Fibroblast of peridontal ligament (primary cell): ENCODE data around the gene OR6K2.

Experiments
- DNase-seq: peaks from one replicate; pipeline ENCODE4 v3.0.0-alpha.2; 2010; ENCODE audit errors: extremely low read depth

OR6K2 gene

DNA sequence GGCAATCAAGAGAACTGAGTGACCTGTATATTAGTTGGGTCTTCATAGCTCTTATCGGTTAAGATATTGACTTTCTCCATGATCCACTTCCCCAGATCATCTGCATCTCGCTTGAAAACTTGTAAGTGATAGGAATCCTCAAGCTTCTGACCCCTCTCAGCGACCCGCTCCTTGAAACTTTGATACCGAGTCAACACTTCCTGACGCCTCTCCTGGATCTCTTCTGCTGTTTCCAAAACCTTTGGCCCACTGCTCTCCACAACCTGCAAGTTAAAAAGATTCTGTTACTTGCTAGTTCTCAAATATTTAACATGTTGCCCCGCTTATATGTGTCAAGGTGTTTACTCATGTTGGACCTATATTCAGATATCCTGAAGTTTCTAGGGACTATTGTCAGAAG is 15.4 kb downstream of the OR6K2 start:
- no peak for DNase-seq

DNA sequence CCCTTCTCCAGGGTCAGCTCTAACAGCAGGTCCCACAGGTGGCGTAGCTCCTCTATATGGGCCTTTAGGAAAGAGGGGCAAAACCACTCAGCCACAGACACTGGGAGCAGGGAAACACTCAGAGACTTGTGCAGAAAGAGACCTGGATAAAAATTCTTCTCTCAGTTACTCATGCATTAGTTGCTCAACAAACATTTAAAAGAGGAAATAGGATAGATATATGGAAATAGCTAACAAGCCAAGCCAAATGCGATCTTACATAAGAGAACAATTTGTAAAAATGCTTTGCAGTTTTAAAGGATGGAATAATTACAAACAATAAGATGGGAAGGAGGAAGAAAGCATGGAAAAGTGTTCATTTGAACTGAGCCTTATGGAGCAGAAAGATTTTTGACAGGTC is 18.8 kb downstream of the OR6K2 start:
- no peak for DNase-seq

DNA sequence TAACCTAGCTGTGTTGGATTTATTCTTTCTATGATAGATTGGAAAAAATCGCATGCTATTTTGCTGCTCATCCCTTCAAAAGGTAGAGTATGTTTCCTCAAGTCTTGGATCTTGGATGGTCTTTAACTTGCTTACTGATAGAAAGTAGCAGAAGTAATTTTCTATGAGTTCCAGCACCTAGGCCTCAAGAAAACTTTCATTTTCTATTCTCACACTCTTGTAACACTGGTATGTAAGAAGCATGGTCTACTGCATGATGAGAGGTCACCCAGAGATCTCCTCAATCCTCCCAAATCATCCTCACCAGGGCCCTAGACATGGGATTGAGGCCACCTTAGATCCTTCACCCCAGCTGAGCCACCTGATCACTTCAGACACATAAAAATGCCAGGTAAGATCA is 21.2 kb downstream of the OR6K2 start:
- DNase-seq: no peak

DNA sequence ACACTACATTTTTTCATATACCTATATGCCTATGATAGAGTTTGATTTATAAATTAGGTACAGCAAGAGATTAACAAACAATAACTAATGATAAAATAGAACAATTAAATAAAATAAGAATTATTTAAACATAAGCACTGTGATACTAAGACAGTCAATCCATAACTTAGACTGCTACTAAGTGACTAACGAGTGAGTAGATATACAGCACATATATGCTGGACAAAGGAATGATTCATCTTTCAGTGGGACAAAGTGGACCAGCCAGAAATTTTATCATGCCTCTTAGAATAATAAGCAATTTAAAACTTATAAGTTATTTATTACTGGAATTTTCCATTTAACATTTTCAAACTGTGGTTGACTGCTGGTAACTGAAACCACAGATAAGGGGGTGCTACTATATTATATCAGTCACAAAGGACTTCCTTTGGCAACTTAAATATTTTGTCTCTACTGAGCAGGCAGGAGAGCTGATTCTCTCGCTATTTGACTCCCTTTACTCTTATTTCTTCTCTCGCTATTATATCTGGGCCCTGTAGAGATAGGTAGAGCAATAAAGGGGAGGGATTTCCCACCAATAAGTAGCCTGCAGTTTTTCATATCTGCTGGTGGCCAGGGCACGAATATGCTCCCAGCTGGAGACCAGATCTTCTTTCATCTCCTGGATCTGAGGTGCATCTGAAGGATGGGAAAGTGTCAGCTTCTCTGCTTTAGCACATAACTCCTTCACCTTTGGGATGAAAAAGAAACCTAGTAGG is 24.7 kb downstream of the OR6K2 start:
- DNase-seq: no peak

DNA sequence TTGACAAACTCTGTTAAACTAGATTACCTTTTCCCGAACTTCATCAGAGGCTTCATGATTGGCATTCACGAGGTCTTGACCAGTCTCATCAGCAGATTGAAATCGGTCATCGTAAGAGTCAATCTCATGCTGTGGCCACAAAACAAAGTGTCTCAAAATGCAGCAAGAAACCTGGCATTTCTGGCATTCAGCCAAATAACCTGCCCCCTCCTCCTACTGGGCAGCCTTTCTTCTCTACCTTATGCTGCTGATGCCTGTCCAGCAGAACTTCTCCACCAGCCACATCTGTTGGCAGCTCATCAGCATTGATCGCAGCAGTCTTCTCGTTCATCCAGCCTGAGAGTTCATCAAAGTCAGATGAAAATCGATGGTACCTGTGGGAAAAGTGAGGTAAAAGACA is 26.1 kb downstream of the OR6K2 start:
- no peak for DNase-seq

DNA sequence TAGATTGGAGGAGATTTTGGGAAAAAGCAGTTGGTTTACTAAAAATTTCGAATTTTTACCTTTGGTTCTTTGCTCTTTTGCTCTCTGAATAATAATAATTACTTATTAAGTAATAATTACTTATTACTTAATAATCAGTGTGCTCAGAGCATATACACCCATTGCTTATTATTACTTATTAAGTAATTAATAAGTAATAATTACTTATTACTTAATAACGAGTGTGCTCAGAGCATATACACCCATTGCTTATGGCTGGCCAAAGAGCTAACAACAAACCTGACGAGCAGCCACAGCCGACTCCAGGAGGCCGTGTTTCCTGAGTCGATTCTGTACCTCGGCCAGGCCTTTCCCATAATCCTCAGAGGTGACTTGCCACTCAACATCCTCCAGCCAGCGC is 34.4 kb downstream of the OR6K2 start:
- no peak for DNase-seq

DNA sequence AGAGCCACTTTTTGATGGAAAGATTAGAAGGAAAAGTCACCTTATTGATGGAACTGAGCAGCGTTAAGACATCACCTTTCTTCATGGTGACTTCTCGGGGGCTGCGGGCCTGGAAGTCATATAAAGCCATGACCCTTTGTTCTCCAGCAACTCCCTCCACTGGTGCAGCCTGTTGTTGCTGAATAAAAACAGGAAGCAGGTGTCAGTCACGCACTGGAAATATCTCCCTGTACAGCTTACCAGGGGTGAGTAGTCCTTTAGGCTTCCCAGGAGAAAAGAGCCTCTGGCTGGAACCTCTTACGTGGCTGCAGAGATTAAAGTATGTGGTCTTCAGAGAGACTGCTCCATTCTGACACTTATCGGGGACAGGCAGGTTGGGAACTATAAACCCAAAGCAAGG is 45.9 kb downstream of the OR6K2 start:
- DNase-seq: no peak

DNA sequence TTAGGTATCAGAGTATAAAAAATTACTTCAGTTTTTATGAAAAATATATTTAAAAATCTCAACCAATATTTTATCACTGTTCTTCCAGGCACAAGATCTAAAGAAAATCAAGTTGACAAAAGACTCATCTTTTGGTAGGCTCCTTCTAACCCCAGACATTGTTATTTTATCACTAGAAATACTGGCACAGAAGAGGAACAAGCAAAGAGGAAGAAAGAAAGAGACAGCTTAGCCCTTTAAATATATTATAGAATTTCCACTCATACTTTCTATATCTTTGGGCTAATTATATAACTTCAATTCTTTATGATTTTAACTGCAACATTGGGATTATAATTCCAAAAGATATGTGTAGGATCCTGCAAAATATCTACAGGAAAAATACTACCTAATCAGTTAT is 46.4 kb downstream of the OR6K2 start:
- no peak for DNase-seq

DNA sequence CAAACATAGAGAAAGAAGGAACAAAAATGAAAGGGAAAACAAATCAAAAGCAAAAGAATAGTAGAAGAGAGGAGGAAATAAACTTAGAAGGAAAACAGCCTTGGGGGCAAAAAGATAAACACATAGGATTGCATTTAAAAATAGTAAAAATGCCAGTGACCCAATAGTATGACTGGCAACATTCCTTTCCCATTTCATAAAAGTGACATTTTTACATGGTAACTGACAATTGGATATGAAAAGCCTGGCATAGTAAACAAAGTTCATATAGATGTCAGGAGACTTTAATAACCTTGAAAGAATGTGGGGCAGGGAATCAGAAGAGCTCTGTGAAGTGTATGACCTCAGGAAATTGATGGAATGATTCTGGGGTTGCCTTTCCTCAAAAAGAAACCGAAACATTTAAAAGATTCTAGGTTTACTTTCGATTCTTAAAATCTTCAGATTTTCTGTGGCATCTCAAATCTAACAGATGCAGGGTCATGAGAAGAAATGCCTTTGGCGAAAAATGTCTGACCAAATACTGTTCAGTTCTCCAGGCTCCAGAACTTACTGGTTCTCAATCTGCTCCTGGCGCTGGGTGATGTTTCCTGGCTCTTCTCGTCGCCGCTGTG is 47.6 kb downstream of the OR6K2 start:
- no peak for DNase-seq
